SJSA1 (cell line): ENCODE data around the gene SH3PXD2B. TPM values are rescaled to one million over a fixed set of nuclear protein-coding genes. Genes with fewer than 3 reads are reported as not detected.

Source experiments
- DNase-seq, 2 experiments: peaks; one replicate each; pipeline ENCODE4 v3.0.0-alpha.2; 2015 to 2020; ENCODE audit warnings: low spot score in 2 of 2, low read depth in 1 of 2
- H3K27ac ChIP-seq: fragments of 250-450 bp; sonication (Bioruptor Pico); 2 replicates; pipeline ENCODE4 v1.5.1; 2020; ENCODE audit warnings: mild to moderate bottlenecking, moderate library complexity
- H3K27me3 ChIP-seq: fragments of 250-450 bp; sonication (Bioruptor Pico); replicated peaks from 2 replicates; pipeline ENCODE4 v1.5.1; 2020; ENCODE audit warnings: mild to moderate bottlenecking, moderate library complexity
- H3K36me3 ChIP-seq: fragments of 250-450 bp; sonication (Bioruptor Pico); 2 replicates; pipeline ENCODE4 v1.5.1; 2020; ENCODE audit warnings: mild to moderate bottlenecking
- H3K4me1 ChIP-seq: fragments of 250-450 bp; sonication (Bioruptor Pico); replicated peaks from 2 replicates; pipeline ENCODE4 v1.6.1; 2021; ENCODE audit warnings: mild to moderate bottlenecking
- H3K4me3 ChIP-seq: fragments of 250-450 bp; sonication (Bioruptor Pico); 2 replicates; pipeline ENCODE4 v1.5.1; 2020; ENCODE audit warnings: mild to moderate bottlenecking
- H3K9me3 ChIP-seq: fragments of 250-450 bp; sonication (Bioruptor Pico); replicated peaks from 2 replicates; pipeline ENCODE4 v1.5.1; 2020; ENCODE audit warnings: mild to moderate bottlenecking
- total RNA-seq: library from RNA; depleted of rRNA; stranded (reverse); fragments of >200 nt; shearing (Covaris generic); gene quantifications from 2 replicates; pipeline ENCODE4 v1.2.3, GENCODE V29; 2014

The SH3PXD2B gene
- total RNA-seq, 1 experiment from 2014 or later, result 32.3 TPM

DNA sequence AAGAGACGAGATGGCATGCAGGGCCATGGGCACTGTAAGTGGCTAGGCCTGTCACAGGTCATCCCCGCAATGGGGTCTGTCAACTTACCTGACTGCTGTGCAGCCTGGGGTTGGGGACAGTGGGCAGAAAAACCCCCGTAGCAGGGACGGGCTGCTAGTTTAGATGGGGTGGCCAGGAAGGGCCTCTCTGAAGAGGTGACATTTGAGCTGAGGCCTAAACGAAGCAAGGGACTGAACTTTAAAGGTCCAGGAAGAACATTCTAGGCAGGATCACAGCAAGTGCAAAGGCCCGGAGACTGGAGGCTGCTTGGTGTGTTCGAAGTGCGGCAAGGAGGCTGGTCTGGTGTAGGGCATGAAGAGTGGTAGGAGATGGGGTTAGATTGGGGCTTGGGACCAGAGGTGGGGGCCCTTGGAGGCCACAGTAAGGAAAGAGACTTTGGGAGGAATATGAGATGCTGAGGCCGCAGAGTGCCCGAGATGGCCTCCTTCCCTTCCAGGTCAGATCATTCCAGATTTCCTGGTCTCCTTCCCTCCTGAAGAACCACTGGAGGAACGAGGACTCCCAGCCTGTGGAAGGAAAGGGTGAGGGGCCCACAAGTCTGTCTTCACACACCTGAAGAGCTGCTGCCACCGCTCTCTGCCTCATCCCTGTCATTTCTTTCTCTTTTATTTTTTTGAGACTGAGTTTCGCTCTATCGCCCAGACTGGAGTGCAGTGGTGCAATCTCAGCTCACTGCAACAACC lies 37.9 kb upstream of the SH3PXD2B start:
- Histone ChIP-seq H3K27ac (no peak overlapping the region), H3K27me3 (peaks cover 15% of the 10 kb centered on the region), H3K36me3 (no peaks in the 10 kb centered on the region), H3K4me3 (no peak overlapping the region), H3K9me3 (no peaks in the 10 kb centered on the region), H3K4me1 (no peaks in the 10 kb centered on the region)
- peak in 1 of 2 experiments; percentile 34 for DNase-seq

DNA sequence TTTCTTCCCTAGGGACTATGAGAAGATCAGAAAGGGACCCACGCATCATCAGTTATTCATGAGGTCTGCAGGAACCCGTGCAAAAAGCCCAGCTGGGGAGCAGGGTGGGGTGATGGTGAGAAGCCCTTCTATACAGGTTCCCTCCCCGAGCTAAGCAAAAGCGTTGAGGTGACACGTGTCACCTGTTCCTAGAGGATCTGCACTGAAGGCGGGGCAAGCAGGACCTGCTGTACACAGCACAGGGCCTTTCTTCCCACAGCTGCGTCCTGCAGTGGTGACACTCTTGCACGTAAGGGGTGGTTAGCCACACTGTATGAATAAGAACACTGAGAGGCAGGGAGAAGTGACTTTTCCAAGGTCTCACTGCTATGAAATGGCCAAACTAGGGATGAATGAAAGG lies 37.2 kb upstream of the SH3PXD2B start:
- peaks cover 12% of the 10 kb centered on the region for H3K27me3 ChIP-seq
- H3K36me3 ChIP-seq, result no peaks in the 10 kb centered on the region
- H3K9me3 ChIP-seq, result no peaks in the 10 kb centered on the region
- H3K27ac ChIP-seq, result no peak overlapping the region
- peak in 1 of 2 experiments; percentile 36 for DNase-seq
- H3K4me3 ChIP-seq, result no peak overlapping the region
- H3K4me1 ChIP-seq, result no peaks in the 10 kb centered on the region

DNA sequence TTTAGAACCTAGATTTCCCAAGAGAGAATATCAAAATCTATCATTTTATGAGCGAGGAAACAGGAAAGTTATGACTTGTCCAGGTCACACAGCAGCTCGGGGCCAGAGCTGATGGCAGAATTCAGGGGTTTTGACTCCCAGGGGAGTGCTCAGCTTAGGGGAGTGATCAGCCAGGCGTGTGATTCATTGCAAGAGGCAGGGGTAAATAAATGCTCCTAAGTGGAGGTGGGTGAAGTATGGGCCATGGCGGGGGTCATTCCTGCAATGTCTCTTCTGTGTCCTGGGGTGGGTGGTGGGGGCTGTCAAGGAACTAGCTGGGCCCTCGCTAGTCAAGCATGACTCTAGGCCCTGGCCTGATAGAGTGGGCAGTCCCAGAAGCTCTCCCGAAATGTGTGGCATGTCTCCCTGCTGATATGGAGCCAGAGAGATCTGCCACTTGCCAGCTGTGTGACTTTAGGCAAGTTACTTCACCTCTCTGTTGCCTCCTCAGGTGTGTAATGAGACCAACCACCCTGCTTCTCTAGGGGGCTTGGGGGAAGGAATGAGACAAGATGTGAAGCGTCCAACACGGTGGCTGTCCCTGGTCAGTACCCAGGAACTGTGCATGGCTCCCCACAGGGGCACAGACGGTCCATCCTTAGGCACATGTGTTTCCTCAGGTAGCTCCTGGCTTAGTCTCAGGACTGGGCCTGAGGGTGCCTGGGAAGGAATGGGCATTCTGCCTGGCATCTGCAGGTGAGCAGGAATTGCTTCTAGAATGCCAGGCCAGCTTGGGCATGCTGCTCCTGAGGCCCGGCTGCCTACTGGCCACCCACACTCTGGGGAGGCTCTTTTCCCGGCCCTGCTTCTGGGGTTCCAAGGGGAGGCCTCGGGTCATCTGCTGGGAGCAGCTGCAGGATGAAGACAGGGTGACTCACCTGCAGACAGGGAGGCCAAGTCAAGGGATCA lies 36.5 kb upstream of the SH3PXD2B start:
- peak in 1 of 2 experiments; percentile 40 for DNase-seq
- H3K36me3 ChIP-seq, result no peaks in the 10 kb centered on the region
- H3K27me3 ChIP-seq, result peaks cover 6% of the 10 kb centered on the region; the same call in 1 of the 2 replicates
- H3K27ac ChIP-seq, result no peak overlapping the region
- H3K4me3 ChIP-seq, result no peak overlapping the region
- H3K4me1 ChIP-seq, result no peaks in the 10 kb centered on the region
- H3K9me3 ChIP-seq, result no peaks in the 10 kb centered on the region

DNA sequence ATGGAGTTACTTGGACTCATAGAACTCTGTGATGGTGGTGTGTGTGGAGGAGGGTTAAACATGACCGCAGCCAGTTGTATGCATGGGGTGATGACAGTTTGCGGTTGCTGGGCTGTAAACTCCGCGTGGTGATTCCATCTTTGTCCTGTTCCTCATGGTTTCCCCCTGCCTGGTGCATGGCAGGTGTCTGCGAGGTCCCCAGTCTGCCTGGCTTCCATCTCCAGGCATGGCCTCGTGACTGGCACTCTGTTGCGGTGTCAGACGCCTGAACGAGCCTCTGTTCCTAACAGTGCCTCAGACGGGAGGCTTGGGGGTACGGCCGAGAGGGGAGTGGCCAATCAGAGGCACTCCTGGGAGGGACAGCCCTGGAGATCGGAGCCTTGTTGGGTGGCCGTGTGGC lies 33.9 kb upstream of the SH3PXD2B start:
- H3K4me3 ChIP-seq, result no peak overlapping the region
- no peak for DNase-seq

DNA sequence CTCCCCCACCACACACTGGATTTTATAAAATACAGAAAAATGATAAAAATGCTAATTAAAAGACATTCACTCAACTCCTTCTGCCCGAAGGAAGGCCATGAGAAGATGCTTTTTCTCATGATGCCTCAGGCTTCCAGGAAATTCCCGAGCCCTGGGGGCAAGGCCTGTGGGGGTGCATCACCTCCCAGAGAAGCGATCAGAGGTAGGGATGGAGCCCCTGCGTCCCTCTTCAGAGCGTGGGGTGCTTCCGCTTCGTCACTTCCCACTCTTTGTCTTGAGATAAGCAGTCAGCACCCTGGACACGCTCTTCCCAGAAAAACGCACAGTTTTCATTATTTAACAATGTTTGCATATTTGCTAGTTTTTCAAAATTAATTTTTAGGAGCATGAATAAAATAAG lies 33.3 kb upstream of the SH3PXD2B start:
- Histone ChIP-seq H3K4me1 (no peaks in the 10 kb centered on the region), H3K9me3 (no peaks in the 10 kb centered on the region), H3K4me3 (no peak overlapping the region), H3K36me3 (no peaks in the 10 kb centered on the region), H3K27ac (no peak overlapping the region), H3K27me3 (no peaks in the 10 kb centered on the region)
- DNase-seq, result no peak

More for the DNA sequence above, 33.9 kb upstream of the SH3PXD2B start:
- Histone ChIP-seq H3K27ac (no peak overlapping the region), H3K4me1 (no peaks in the 10 kb centered on the region), H3K9me3 (no peaks in the 10 kb centered on the region), H3K27me3 (no peaks in the 10 kb centered on the region), H3K36me3 (no peaks in the 10 kb centered on the region)

DNA sequence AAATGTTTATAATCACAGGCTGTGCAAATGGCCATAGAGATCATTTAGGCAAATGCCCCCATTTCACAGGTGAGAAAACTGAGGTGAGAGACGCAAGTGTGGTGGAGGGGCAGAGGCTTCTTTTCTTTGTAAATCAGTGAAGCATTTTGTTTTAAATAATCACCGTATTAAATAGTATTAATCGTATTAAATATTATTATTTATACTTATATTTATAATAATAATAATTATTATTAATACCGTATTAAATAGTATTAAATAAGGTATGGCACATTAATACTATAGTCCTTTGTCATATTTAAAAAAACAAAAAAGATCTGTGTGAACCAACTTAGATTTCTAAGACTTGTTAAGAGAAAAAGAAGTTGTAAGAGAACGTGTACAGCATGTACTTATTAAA lies 32.6 kb upstream of the SH3PXD2B start:
- H3K27ac ChIP-seq, result no peak overlapping the region
- no peaks in the 10 kb centered on the region for H3K9me3 ChIP-seq
- H3K27me3 ChIP-seq, result no peaks in the 10 kb centered on the region
- no peak overlapping the region for H3K4me3 ChIP-seq
- H3K4me1 ChIP-seq, result no peaks in the 10 kb centered on the region
- H3K36me3 ChIP-seq, result no peaks in the 10 kb centered on the region
- DNase-seq, result no peak

DNA sequence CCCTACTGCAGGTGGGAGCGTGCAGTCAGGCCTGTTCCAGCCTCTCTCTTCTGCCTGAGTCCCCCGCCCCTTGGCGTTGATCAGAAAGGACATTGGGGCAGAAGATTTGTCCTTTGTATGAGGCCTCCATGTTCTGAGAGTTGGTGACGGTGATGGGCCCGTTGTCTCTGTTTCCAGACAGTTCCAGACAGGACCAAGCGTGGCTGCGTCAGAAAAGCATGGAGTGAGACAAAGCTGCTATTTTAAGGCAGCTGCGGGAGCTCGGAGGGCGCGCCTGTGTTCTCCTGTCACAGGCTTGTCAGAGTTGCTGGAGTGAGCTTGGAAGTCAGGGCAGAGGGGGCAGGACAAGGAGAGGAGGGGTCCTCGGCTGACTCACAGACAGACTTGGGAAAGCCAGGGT lies 32.1 kb upstream of the SH3PXD2B start:
- no peaks in the 10 kb centered on the region for H3K4me1 ChIP-seq
- H3K9me3 ChIP-seq, result no peaks in the 10 kb centered on the region
- H3K27me3 ChIP-seq, result no peaks in the 10 kb centered on the region
- no peaks in the 10 kb centered on the region for H3K36me3 ChIP-seq
- no peak overlapping the region for H3K27ac ChIP-seq
- DNase-seq, result no peak
- no peak overlapping the region for H3K4me3 ChIP-seq

DNA sequence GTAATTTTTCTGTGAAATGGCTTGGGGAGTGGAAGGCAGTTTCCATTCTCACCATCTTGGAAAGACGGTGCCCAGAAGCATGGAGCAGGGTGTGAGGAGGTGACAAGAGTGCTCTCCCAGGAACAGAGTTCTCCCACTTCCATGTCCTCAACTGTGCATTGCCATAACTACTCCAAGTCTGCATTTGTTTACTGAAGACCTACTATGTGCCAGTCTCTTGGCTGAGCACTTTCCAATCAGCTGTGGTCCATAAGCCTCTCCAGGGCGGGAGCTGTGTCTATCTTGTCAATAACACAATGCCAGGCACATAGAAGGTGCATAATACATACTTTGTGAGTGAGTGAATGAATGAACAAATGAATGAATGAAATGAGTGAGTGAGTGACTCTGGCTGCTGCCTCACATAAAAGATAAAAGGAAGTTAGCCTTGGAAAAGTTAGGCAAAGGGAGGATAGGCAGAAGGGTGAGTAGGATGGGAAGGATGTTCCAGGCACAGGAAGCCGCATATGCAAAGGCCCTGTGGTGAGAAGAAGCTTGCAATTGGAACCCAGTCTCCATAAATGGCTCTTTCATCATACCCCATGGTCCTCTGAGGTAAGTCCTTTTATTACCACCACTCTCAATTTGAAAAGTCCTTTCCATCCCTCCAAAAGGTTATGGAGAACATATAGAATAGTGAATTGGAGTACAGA lies 31.3 kb upstream of the SH3PXD2B start:
- no peaks in the 10 kb centered on the region for H3K27me3 ChIP-seq
- H3K4me3 ChIP-seq, result no peak overlapping the region
- H3K27ac ChIP-seq, result no peak overlapping the region
- H3K4me1 ChIP-seq, result no peaks in the 10 kb centered on the region
- DNase-seq, result no peak
- H3K9me3 ChIP-seq, result no peaks in the 10 kb centered on the region
- no peaks in the 10 kb centered on the region for H3K36me3 ChIP-seq

DNA sequence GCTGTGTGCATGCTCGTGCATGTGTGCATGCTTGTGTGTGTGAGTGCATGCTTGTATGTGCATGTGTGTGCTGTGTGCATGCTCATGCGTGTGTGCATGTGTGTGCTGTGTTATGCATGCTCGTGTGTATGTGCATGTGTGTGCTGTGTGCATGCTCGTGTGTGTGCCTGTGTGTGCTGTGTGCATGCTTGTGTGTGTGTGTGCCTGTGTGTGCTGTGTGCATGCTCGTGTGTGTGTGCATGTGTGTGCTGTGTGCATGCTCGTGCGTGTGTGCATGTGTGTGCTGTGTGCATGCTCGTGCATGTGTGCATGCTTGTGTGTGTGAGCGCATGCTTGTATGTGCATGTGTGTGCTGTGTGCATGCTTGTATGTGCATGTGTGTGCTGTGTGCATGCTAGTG lies 30.3 kb upstream of the SH3PXD2B start:
- no peak overlapping the region for H3K27ac ChIP-seq
- H3K9me3 ChIP-seq, result no peaks in the 10 kb centered on the region
- H3K36me3 ChIP-seq, result no peaks in the 10 kb centered on the region
- H3K27me3 ChIP-seq, result no peaks in the 10 kb centered on the region
- no peak for DNase-seq
- H3K4me3 ChIP-seq, result no peak overlapping the region
- H3K4me1 ChIP-seq, result no peaks in the 10 kb centered on the region

DNA sequence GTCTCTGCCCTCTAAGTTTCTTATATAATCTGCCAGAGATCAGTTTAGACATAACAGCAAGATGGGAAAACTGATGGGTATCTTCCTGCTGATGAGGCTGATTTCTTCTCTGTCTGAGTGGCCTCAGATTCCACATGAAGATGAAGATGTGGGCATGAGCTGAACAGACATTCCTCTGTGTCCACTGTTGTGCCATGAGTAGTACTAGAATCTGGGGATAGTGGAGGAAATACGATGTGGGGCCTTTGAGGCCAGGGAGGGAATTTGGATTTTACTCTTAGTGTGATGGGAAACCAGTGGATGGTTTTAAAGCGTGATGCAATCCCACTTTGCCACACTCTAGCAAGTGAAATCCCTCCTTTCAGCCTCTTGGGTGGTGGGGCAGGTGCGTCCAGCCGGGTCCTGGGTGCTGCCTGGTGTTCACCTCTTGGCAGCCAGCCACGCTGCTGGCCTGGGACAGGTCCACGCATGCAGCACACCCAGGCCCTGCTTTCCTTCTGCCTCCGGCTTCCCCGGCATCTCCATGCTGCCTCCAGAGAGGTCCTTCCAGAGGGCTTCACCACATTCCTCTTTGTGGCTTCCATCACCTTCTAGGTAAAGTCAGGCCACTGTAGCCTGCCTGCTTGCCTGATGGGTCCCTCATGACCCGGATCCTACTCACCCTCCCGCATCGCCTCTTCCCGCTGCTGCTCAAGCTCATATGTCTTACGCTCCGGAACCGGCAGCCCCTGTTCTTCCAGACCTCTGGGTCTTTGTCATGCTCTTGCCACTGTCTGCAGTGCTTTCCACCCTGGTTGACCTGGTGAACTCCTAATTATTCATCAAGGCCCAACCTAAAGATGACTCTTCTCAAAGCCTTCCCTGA lies 28.1 kb upstream of the SH3PXD2B start:
- Histone ChIP-seq H3K4me3 (no peak overlapping the region), H3K4me1 (no peaks in the 10 kb centered on the region), H3K27me3 (no peaks in the 10 kb centered on the region), H3K36me3 (no peaks in the 10 kb centered on the region), H3K9me3 (no peaks in the 10 kb centered on the region), H3K27ac (no peak overlapping the region)
- no peak for DNase-seq

DNA sequence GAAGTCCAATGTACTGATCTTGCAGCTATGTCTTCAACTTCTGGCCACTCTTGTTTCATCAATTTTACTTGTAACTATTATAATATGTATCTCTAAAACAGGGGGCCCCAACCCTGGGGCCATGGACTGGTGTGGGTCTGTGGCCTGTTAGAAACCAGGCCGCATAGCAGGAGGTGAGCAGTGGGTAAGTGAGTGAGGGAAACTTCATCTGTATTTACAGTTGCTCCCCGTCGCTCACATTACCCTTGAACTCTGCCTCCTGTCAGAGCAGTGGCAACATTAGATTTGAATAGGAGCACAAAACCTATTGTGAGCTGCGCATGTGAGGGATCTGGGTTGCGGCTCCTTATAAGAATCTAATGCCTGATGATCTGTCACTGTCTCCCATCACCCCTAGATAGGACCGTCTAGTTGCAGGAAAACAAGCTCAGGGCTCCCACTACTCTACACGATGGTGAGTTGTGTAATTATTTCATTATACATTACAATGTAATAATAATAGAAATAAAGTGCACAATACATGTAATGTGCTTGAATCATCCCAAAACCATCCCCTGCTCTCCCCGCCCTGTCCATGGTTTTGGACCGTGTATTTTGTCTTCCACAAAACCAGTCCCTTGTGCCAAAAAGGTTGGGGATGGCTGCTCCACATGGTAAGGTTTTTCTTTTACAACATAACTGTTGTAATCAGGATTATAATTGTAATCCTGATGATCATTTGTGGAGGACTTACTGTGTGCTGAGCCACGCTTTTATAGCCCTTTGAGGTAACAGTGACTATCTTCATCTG lies 26.9 kb upstream of the SH3PXD2B start:
- H3K4me1 ChIP-seq, result no peaks in the 10 kb centered on the region
- H3K36me3 ChIP-seq, result no peaks in the 10 kb centered on the region
- H3K27ac ChIP-seq, result no peak overlapping the region
- no peaks in the 10 kb centered on the region for H3K9me3 ChIP-seq
- H3K4me3 ChIP-seq, result no peak overlapping the region
- no peaks in the 10 kb centered on the region for H3K27me3 ChIP-seq
- no peak for DNase-seq

DNA sequence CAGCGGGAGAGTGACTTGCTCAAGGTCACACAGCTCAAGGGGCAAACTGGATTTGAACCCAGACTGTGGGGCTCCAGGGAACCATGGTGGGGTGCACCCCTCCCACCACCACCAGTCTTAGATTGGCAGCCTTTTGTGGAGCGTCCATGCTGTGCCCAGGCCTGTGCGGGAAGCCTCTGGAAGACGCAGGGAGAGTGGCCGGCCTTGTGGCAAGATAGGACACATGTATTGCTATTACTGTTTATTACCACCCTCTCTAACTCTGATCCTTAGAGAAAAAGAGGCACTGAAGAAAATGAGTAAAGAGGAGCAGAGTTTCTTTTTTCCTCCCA lies 25.4 kb upstream of the SH3PXD2B start:
- H3K27me3 ChIP-seq, result no peaks in the 10 kb centered on the region
- DNase-seq, result no peak
- H3K36me3 ChIP-seq, result no peaks in the 10 kb centered on the region
- H3K4me1 ChIP-seq, result no peaks in the 10 kb centered on the region
- H3K4me3 ChIP-seq, result no peak overlapping the region
- H3K27ac ChIP-seq, result no peak overlapping the region
- no peaks in the 10 kb centered on the region for H3K9me3 ChIP-seq
